IMR-90 (cell line): ENCODE results near the gene KLRC3.

Experiments
- BHLHE40 ChIP-seq: fragments of 150-350 bp; IDR thresholded peaks from 2 replicates; pipeline ENCODE4 v1.6.1; 2016; ENCODE audit warnings: mild to moderate bottlenecking, low read depth, low read length
- CEBPB ChIP-seq: IDR thresholded peaks from 2 replicates; pipeline ENCODE4 v1.6.1; 2012; ENCODE audit warnings: low read depth, low read length, improper control_type of control experiment
- CHD1 ChIP-seq: IDR thresholded peaks from 2 replicates; pipeline ENCODE4 v1.6.1; 2012; ENCODE audit warnings: low read depth, low read length, improper control_type of control experiment
- CTCF ChIP-seq: conservative IDR thresholded peaks from 2 replicates; pipeline ENCODE4 v1.5.1; 2012; ENCODE audit warnings: mild to moderate bottlenecking, low read depth, low read length, improper control_type of control experiment
- ELK1 ChIP-seq: fragments of 150-350 bp; IDR thresholded peaks from 2 replicates; pipeline ENCODE4 v1.6.1; 2016; ENCODE audit warnings: low read depth, mild to moderate bottlenecking, low read length, moderate library complexity, borderline replicate concordance
- POLR2A ChIP-seq: IDR thresholded peaks from 2 replicates; pipeline ENCODE4 v1.6.1; 2012; ENCODE audit warnings: mild to moderate bottlenecking, low read depth, low read length
- RCOR1 ChIP-seq: IDR thresholded peaks from 2 replicates; pipeline ENCODE4 v1.6.1; 2012; ENCODE audit warnings: mild to moderate bottlenecking, low read length, improper control_type of control experiment; ENCODE audit not compliant: insufficient replicate concordance
- SMC3 ChIP-seq: fragments of 150-350 bp; IDR thresholded peaks from 2 replicates; pipeline ENCODE4 v1.6.1; 2016; ENCODE audit warnings: low read depth, mild to moderate bottlenecking, antibody characterized with exemption, low read length, moderate library complexity

- TF ChIP-seq SMC3 = no peak
- no peak for TF ChIP-seq POLR2A
- TF ChIP-seq ELK1 = no peak
- no peak for TF ChIP-seq CTCF
- TF ChIP-seq CEBPB = no peak
- no peak for TF ChIP-seq RCOR1
- TF ChIP-seq CHD1 = no peak
- TF ChIP-seq BHLHE40 = no peak
These were observed 11.0 kb downstream of the KLRC3 start, which contains the start of gene KLRC4 for GRCh38 chr12:10409392-10409791.
